ENCODE measurements around the gene ARHGDIA. TPM values are rescaled to one million over a fixed set of nuclear protein-coding genes. Genes with fewer than 3 reads are reported as not detected.
A peak's percentile ranks its signal among the peaks of the same experiment; 100 is the strongest.

Gene ARHGDIA
- total and polyA plus RNA-seq, 8 donors: 99.5 to 225 (median 160) TPM

DNA sequence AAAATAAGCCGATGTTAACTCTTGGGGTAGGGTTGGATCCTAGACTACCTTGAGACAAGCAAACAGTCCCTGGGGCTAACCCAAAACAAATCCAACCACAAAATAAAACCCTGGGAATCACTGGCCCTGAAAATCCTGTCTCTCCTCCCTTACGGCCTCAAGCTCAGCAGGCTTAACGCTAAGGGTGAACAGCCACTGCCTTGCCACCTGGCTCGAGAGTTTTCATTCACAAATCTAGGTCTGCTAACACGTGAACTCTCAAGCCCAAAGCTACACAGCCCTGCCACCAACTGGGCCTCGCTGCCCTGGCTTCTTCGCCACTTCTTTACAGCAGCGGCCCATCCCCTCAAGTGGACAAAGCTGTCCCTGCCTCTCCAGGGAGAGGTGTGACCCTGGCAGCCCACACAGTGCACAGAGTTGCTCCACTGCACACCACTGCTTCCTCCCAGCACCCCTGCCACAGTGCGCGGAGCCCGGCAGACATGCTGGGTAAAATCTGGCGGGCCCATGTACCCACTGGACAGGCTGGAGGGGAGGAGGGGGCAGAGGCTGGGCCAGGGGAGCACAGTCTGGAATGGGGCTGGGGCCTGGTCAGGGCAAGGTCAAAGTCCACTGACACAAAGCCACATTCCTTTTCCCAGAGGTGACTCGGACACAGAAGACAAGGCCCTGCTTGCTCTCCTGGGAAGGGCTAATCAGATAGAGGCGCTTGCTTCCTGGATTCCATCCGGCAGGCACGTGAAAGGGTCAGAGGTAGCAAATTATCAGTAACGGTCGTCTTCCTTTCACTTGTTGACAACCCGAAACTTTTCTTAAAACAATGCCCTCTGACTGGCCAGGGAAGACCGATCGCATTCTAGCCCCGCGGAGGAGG is 39.1 kb upstream of the ARHGDIA start:
- Histone ChIP-seq H3K4me3 (peak overlapping the region; percentile 69 to 92 (median 76)), H3K27me3 (no peaks in the 10 kb centered on the region), H3K36me3 (peaks cover 0 to 17% (median 15%) of the 10 kb centered on the region in 3 donors), H3K9me3 (no peaks in the 10 kb centered on the region), H3K27ac (peak overlapping the region in 3 of 4 donors; percentile 28 to 55 (median 30)), H3K4me1 (peaks cover 7 to 10% (median 10%) of the 10 kb centered on the region in 3 donors)
- peak in 1 of 6 donors; percentile 79 for DNase-seq
- no peak for FAIRE-seq
- peak in 3 of 4 donors; percentile 3 to 8 (median 4) for ATAC-seq
- intact Hi-C loops (cut with DNase I): no loop called here
- WGBS, 2 donors: 26 to 29% methylated on average over 23 of the region's 23 CpGs
- TF ChIP-seq, protein P1, sequence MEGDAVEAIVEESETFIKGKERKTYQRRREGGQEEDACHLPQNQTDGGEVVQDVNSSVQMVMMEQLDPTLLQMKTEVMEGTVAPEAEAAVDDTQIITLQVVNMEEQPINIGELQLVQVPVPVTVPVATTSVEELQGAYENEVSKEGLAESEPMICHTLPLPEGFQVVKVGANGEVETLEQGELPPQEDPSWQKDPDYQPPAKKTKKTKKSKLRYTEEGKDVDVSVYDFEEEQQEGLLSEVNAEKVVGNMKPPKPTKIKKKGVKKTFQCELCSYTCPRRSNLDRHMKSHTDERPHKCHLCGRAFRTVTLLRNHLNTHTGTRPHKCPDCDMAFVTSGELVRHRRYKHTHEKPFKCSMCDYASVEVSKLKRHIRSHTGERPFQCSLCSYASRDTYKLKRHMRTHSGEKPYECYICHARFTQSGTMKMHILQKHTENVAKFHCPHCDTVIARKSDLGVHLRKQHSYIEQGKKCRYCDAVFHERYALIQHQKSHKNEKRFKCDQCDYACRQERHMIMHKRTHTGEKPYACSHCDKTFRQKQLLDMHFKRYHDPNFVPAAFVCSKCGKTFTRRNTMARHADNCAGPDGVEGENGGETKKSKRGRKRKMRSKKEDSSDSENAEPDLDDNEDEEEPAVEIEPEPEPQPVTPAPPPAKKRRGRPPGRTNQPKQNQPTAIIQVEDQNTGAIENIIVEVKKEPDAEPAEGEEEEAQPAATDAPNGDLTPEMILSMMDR (IDR thresholded peaks at IDR 0.05): no peak

DNA sequence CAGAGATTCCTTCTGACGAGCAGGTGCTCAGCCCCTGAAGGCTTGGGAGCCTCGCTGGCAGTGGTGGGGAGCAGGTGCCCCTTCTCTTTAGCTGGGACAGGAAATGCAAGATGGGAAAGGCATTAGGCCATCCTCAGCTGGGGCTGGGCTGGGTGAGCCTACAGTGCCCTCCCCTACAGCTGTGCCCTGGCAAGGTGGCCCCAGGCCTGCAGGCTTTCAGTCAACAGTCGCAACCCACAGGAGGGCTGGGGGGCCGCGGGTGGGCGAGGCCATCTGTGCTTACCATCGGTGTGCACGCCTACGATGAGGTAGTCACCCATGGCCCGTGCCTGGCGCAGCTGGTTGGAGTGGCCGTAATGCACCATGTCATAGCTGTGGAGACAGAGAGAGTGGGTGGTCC is 38.1 kb upstream of the ARHGDIA start:
- DNase-seq (no peak), FAIRE-seq (no peak), ATAC-seq (no peak)
- H3K4me3 ChIP-seq: no peak overlapping the region
- no peaks in the 10 kb centered on the region for H3K9me3 ChIP-seq
- no peak overlapping the region for H3K27ac ChIP-seq
- intact Hi-C loops (cut with DNase I): no loop called here
- peaks cover 0 to 13% (median 10%) of the 10 kb centered on the region in 3 donors for H3K36me3 ChIP-seq
- peaks cover 7 to 10% (median 10%) of the 10 kb centered on the region in 3 donors for H3K4me1 ChIP-seq
- 91 to 94% methylated on average over 12 of the region's 12 CpGs for WGBS, 2 donors
- H3K27me3 ChIP-seq: no peaks in the 10 kb centered on the region
- TF ChIP-seq, protein P1 (IDR thresholded peaks at IDR 0.05): no peak

DNA sequence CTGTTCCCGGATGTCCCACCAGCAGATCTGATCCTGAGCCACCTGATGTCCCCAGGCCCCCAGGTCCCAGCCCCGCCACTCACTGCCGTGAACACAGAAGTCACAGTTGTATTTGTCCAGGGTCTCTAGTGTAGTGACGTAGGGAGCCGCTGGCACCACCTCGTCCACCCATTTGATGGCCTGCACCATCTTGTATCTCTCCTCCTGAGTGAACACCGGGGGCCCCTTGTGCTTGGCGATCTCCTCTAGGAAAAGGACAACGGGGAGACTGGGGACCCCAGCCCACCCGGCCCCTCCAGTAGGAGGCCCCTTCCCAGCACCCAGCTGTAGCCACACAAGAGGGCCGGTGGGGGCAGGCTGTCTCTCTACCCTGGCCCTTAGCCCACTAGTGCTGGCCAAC is 37.7 kb upstream of the ARHGDIA start:
- H3K27me3 ChIP-seq: no peaks in the 10 kb centered on the region

DNA sequence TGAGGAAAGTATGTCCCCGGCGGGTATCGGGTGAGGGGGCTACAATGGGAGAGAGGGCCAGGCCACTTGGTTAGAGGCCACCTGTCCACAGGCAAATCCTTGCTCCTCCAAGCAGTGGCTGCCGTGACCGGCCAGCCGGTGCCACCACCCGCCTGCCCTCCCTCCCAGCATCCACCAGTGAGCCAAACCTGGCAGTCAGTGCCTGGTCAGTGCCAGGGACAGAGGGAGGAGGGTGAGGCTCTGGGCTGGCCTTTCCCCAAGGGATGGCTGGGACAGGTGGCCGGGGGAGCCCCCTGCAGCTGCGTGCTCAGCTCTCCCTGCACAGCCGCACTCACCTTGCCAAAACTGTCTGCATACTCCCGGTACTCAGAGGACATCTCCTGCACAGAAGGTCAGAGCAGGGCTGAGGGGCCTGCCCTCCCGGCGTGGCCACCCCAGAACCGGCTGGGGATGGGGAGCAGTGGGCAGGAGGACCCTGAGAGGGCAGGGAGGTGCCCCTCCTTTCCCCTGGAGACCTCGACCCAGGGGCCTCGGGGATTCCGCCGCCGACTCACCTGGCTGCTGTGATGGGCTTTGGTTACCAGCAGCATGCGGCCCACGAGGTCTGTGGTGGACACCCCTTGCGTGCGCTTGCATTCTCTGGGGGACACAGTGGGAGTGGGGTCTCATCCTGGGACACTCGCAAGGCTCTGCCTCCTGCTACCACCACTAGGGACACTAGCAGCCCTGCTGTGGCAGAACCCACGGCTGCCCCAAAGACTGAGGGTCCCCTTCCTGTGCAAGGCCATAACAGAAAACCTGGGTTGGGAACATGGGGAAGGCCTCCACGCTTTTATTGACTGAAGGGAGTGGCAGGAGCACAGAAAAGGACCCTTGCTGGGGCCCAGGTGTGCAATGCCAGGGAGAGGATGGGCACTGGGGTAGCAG is 36.3 kb upstream of the ARHGDIA start:
- H3K4me3 ChIP-seq: no peak overlapping the region
- no peaks in the 10 kb centered on the region for H3K27me3 ChIP-seq
- TF ChIP-seq, protein P1 (IDR thresholded peaks at IDR 0.05): no peak
- 92 to 94% methylated on average over 26 of the region's 26 CpGs for WGBS, 2 donors
- FAIRE-seq (no peak), ATAC-seq (no peak), DNase-seq (peak in 3 of 6 donors; percentile 42 to 75 (median 56))
- H3K27ac ChIP-seq: no peak overlapping the region
- H3K4me1 ChIP-seq: peaks cover 10% of the 10 kb centered on the region in 3 donors
- H3K9me3 ChIP-seq: no peaks in the 10 kb centered on the region
- H3K36me3 ChIP-seq: no peaks in the 10 kb centered on the region
- intact Hi-C loops (cut with DNase I): no loop called here

More for the DNA sequence above, 37.7 kb upstream of the ARHGDIA start:
- DNase-seq: peak in 2 of 6 donors; percentile 34 to 69
- H3K27ac ChIP-seq: no peak overlapping the region
- TF ChIP-seq, protein P1 (IDR thresholded peaks at IDR 0.05): no peak
- no peaks in the 10 kb centered on the region for H3K9me3 ChIP-seq
- no peak overlapping the region for H3K4me3 ChIP-seq
- peaks cover 0 to 9% (median 6%) of the 10 kb centered on the region in 3 donors for H3K36me3 ChIP-seq
- peaks cover 7 to 10% (median 10%) of the 10 kb centered on the region in 3 donors for H3K4me1 ChIP-seq
- 87 to 90% methylated on average over 11 of the region's 11 CpGs for WGBS, 2 donors
- ATAC-seq: no peak
- intact Hi-C loops (cut with DNase I): no loop called here
- FAIRE-seq: no peak
